NCI-H510A treated with DMSO at 0.1 percent for 48 hours (cell line): ENCODE results near the gene GTPBP1.
A peak's percentile ranks its signal among the peaks of the same experiment; 100 is the strongest.

Experiments
- DNase-seq: peaks from one replicate; lab custom pipeline; 2025; lab: John Stamatoyannopoulos, UW

GTPBP1 gene

DNA sequence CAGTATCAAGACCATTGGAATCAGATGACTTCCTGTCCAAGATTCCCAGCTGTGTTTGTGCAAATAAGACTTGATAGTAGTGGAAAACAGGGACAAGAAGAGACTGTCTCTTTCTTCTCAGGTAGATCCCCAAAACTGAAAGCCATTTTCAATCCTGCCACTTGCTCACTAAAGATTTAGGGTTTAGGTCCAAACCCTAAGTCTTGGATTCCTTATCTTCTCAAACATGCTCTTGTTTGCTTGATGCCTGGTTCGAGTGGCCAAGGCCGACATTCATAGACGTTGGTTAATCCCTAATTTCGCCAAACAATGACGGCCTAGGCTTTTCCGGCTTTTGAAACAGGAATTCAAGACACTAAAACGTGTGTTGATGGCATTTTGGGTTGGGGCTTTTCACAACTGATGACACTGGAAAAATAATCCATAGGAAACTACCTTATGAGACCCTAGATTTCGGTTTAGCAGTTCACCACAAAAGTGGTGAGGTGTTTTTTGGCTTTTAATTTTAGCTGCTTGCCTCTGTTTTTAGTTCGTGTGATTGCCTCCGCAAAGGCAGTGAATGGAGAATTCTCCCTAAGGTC lies 1.0 kb upstream of the GTPBP1 start:
- no peak for DNase-seq

DNA sequence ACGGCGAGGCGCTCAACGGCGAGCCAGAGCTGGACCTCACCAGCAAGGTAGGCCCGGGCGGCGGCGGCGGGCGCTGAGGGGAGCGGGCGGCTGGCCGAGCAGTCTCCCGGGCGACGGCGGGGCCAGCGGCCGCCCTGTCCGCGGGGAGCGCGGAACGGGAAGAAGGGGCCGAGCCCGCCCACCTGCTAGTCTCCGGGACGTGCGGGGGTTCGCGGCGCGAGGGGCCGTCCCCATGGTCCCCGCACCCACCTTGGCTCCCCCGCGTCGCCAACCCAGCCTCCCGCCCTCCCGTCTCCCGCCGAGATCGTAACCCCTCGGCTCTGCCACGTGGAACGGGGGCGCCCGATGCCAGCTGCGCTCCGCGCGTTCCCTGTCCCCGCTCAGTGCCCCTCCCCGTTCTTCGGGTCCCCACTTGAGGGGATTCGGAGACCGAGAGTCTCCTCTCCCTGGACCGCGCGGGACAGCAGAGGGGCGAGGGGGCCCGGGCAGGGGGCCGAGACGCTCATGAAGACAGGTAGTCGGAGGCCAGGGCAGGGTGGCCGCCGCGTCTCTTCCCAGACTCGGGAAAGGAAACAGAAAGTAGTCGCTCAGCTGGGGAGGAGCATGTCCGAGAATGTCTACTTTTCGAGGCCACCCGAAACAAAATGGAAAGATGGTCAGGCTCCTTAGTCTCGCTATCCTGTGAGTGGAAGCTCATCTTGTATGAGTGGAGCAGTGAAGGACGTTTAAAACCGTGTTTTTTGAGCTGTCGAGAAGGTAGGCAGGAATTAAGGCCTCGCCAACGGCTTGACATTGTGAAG lies 557 bp downstream of the GTPBP1 start:
- no peak for DNase-seq

DNA sequence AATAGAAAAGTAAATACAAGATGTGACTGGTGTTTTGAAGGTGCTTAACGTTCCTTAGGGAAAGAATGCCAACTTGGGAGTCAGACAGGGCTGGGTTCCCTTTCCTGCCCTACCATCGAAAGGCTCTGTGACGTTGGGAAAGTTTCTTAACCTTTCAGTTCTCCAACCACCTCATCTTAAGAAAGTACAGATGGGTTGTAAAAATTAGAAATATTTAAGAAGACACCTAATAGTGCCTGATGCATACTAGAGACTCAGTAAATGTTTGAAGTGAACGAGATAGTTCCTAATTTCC lies 1.1 kb downstream of the GTPBP1 start:
- no peak for DNase-seq

DNA sequence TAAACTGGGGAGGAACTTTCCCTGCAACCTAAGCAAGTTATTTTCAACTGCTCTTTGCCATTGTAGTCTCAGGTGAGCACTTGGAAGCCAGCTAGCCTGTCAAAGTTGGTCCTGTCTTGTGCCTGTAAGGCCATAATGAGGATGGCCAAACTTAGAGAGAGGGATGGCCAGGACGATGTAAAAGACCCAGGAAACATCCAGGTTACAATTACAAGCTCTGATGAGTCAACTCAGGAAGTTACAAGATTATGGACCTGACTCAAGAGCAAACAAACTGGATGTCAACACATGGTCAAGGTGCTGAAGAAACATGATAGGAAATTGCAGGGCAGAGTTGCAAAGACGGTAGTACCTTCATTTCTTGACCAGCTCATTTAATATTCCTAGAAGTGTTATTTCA lies 1.6 kb downstream of the GTPBP1 start:
- DNase-seq = peak; percentile 9

DNA sequence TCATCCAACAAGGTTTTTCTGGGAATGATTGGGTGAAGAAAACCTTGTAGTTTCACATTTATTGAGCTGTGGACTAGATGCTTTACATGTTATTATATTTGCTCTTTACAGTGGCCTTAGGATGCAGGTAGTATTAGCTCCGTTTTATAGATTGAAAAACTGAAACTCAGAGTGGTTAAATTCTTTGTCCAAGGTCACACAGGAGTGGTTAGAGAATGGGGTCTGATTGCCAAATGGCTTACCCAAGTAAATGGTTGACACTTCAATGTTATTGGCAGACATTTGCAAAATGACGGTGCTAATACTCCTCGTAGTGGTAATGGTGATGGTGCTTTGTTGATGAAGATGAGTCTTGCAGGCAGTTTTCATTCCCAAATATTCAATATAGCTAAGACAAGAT lies 2.2 kb downstream of the GTPBP1 start:
- DNase-seq = no peak

DNA sequence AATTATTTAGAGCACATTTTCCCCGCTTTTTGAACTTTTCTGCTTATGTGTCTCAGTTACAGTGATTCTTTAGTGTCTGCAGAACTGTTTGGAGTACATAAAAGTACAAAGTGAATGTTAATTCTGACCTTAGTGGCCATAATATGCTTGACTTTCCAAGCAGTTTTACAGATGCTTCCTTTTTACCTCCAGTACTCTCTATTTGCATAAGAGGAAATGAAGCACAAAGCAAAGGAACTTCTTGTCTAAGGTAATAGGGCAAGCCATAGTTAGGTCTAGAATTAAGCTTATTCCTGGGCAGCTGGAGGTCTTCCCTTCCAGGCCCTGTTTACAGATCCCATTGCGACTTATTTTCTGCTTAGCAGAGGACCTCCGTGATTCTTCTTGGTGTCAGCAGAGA lies 3.6 kb downstream of the GTPBP1 start:
- DNase-seq = no peak

DNA sequence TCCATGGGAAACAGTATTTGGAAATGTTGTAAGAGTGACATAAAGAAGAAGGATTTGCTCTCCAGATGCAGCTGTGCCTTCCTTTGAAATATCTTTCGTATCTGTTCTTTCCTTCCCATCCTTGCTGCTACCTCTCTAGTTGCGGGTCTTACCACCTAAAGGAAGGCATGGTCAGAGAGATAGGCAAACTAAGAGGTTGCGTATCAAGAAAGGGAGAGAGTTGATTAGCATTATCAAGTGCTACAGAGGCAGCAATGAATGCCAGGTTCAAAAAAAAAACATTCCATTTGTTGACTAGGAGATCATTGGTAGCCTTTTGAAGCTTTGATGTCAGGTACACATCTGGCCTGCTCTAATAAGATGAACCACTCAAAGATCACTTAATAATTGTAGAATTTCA lies 4.6 kb downstream of the GTPBP1 start:
- DNase-seq = no peak

DNA sequence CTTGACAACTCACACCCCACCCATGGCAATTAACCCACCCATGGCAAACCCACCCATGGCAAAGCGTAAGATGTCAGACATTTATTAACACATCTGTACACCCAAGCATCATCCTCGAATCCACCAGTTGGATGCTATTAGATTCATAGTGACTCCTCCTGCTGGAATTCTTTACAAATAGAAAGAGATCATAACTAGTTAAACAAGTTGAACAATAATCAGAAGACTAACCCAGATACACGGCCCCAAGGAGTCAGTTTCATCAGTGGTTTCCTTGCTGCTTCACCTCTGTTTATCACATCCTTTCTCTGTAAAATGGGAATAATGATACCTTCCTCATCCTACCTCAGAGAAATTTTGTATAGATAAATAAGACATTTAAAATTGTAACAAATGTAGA lies 5.1 kb downstream of the GTPBP1 start:
- no peak for DNase-seq

DNA sequence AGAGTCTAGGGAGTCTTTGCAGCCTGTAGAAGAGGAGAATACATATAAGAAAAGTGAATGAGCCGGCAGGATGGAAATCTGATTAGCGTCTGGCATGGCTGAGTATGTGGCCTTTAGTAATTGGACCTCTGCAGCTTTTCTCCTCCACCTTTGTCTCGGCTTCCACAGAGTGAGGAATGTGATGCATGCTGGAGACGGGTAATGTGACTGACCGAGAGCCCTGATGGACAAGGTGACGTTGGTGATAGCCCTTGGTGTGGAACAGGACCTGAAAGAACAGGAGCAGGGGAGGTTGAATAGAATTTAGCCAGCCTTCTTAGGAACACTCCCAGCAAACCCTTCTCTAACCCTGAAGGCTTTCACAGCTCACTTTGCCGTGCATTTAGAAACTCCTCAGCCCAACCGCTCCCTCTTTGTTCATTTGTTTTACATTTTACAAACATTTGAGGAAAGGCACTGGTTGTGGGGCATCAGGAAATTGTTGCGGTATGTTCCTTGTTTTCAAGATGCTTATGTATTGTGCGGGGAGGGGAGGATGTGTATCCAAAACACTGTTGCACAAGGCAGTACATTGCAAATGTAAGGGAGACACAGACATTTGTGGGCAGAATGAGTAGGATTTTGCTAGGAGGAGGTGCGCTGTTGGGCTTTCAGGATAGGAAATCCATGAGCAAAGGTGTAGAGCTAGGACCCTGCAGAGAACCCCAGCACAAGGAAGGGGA lies 6.9 kb downstream of the GTPBP1 start:
- no peak for DNase-seq

DNA sequence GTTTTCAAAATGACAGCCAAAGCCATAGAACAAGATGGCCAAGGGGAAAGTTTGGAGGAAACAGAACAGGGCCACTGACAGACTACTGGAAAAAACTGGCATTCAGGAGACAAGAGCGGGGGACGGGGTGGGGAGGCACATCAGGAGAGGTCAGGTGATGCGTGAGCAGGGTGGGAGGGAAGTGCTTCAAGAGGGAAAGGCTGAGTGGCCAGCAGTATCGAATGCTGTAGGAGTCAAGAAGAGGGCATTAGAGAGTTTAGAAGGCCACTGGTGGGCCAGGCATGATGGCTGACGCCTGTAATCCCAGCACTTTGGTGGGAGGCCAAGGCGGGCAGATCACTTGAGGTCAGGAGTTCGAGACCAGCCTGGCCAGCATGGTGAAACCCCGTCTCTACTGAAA lies 8.2 kb downstream of the GTPBP1 start:
- no peak for DNase-seq

DNA sequence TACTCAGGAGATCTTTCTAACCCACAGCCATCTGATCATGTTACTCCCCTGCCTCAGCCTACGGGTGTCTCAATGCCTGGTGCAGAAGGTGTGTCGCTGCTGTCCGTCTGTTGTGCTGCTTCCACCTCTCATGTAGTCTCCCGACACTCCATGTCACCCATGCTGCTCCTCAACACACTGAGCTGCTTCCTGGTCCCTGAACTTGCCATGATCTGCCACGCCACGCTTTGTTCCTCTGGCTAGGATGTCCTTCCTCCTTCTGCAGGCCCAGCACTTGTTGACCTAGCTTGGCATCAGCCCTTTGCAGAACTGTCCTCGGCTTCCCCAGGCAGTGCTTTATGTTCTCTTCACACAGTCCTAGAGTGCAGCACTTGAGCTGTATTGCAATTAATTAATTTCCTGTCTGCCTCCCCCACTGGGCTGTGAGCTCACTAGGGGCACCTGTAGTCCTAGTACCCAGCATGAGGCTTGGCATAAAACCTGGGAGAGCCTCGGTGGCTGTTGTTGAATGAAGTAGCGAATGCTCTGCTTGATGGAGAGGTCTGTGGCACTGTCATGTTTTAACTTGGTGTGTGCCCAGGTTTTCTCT lies 9.5 kb downstream of the GTPBP1 start:
- DNase-seq = peak; percentile 71

DNA sequence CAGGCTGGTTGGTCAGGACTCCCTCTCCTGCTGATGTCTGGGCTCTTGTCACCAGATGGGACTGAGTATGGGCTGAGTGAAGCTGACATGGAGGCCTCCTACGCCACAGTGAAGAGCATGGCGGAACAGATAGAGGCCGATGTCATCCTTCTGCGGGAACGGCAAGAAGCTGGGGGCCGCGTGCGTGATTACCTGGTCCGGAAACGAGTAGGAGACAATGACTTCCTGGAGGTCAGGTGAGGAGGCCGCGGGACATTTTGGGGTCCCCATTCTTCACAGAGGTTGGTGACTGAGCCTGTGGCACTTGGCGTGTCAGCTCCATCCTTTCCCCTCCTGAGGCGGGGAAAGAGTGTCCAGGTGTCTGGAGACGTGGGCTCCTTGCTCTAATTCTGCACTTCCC lies 10.1 kb downstream of the GTPBP1 start:
- no peak for DNase-seq

DNA sequence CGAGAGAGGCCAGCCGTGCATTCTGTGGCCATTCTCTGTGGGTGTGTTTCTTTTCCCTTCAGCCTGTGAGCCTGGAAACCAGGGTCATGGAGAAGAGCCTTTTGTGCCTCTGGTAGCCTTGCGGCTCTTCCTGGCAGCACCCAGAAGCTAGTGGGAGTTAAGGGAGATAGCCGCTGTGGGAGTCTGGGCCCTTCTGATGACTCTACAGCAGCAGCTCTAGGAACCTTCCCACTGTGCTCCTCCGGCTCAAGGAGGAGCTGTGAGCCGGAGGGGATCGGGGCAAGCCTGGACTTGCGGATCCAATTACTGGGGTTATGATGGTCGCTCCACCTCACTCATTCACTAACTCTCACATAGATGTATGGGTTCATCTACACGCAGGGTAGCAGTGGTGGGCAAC lies 10.5 kb downstream of the GTPBP1 start:
- no peak for DNase-seq

DNA sequence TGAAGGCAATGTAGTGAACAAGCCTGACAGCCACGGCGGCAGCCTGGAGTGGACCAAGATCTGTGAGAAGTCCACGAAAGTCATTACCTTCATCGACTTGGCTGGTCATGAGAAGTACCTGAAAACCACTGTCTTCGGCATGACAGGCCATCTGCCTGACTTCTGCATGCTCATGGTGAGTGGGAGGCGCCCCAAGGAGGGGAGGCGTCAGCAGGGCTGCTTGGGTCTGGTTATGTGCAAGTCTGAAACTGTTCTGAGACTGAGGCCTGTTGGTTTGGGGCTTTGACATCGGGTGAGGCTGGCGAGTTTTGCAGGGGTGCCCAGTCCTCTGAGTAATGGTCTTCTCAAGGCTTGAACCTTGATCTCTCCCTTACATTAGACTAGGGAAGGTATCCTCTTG lies 11.1 kb downstream of the GTPBP1 start:
- no peak for DNase-seq

DNA sequence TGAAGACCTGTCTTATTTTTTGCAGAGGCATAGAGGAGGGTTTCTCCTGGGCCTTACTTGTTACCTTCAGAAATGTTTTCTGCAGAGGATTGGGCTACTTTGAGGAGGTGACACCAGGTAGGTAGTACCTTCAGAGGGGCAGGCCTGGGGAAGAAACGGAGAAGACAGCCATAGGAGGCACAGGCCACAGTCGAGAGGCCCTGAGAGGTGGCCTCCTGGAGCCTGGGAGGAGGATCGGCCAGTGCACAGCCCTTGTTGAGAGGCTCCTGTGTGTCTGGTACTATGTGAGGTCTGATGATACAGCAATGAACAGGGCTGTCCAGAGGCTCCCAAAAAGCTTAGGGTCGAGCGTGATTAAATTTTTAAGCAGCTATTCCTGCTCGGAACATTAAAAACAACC lies 11.5 kb downstream of the GTPBP1 start:
- DNase-seq = no peak

DNA sequence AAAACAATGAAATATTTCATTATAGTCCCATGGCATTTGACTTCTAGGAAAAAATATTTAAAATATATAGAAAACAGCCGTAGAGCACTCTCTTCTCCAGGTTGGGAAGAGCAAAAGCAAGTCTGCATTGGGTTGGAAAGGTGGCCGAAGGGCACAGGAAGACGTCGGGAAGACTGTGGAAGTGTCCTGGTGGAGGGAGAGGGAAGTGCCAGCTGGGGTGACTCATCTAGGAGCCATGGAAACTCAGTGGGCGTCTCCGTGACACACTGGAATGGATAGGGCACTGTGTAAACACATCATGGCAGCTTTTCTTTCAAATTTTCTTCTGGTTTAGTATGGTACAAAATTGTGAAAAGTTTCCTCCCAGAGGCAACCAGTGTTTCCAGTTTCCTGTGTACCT lies 12.7 kb downstream of the GTPBP1 start:
- DNase-seq = no peak

DNA sequence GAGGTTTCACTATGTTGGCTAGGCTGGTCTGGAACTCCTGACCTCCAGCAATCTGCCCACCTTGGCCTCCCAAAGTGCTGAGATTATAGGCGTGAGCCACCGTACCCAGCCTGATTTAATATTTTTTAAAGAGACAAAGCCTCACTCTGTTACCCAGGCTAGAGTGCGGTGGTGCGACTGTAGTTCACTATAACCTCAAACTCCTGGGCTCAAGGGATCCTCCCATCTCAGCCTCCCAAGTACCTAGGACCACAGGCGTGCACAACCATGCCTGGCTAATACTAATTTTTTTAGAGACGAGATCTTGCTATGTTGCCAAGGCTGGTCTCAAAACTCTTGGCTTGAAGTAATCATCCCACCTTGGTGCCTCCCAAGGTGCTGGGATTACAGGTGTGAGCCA lies 13.5 kb downstream of the GTPBP1 start:
- no peak for DNase-seq

DNA sequence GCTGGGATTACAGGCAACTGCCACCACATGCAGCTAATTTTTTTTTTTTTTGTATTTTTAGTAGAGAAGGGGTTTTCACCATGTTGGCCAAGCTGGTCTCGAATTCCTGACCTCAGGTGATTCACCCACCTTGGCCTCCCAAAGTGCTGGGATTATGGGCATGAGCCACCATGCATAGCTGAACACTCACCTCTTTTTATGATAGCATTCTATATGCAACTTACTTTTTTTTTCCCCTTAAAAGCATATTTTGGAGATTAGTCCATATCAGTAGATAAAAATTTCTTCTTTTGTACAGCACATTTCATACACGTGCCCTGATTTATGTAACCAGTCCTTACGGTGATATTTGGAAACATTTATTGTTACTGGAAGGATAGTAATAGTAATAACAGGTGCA lies 14.6 kb downstream of the GTPBP1 start:
- no peak for DNase-seq

DNA sequence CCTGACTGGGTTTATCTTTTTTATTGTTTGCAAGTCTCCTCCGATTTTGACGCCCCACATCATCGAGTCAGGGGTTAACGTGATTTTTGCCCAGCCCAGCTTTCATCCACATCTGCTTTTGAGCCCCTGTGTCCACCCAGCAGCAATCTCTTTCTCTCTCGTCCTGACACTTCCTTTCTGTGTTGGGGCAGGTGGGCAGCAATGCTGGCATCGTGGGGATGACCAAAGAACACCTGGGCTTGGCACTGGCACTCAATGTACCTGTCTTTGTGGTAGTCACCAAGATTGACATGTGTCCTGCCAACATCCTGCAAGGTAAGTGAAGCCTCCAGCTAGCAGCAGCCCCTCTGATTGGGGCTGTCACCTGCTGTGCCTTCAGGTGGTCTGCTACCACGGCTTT lies 15.8 kb downstream of the GTPBP1 start:
- no peak for DNase-seq

DNA sequence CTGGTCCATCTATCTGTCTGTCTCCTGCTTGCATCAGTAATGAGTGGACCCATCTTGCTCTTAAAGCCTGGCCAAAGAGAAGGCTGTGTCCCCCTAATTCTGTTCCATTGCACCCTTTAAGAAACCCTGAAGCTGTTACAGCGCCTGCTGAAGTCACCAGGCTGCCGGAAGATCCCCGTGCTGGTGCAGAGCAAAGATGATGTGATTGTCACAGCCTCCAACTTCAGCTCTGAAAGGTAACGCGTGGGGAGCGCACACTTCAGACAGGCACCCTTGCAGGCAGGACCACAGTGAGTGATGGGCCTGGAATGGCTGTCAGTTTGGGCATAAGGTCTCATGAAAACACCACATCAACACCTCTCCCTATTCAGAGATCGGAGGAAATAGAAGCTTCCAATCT lies 18.4 kb downstream of the GTPBP1 start:
- no peak for DNase-seq

DNA sequence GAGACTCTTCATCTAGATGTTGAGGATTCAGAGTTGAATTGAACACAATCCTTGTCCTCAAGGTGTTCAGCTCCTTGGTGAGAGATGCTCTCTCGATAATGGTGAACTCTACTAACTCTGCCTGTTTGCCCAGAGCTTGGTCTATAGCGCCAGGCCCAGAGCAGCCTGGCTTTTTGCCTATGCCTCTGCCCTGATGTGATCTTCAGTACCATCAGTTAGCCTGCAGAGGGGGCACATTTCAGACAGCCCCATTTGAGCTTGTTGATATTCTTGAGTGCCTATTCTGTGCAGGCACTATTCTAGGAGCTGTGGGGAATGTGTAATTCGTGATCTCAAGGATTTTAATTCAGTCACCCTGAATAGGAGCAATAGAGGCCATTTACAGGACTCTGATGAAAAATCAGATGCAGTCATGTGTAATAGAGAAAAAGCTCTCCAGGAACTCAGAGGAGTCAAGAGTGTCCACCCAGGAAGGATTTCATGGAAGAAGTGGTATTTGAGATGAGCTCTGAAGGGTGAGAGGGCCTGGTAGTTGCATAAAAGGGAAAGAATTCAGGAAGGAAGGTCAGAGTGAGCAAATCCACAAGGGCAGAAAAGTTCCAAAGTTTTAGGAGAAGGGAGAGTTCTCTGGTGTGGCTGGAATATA lies 19.3 kb downstream of the GTPBP1 start:
- no peak for DNase-seq

DNA sequence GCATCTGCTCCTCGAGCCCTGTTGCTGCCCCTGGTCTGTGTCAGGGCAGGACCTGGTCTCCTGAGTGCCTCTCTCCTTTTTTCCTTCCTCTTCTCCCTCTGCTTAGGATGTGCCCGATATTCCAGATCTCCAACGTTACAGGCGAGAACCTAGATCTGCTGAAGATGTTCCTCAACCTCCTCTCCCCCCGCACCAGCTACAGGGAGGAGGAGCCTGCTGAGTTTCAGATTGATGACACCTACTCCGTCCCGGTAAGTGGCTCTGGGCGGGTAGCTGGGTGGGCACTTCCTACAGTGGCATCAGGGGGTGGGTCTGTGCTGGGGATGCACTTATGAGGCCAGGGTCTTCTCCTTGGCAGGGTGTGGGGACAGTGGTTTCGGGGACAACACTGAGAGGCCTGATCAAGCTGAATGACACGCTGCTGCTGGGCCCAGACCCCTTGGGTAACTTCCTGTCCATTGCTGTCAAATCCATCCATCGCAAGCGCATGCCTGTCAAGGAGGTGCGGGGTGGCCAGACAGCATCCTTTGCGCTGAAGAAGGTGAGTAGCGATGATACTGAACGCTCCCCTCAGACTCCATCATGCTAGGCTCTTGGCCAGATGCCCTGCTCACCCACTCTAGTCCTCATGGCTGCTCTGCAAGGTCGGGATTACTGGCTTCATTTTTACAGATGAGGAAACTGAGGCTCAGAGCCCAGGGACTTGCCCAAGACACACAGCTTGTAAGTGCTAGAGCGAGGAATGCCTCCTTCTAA lies 20.3 kb downstream of the GTPBP1 start:
- DNase-seq = no peak
